Measurements from ENCODE around the gene ROPN1L. TPM values are rescaled to one million over a fixed set of nuclear protein-coding genes. Genes with fewer than 3 reads are reported as not detected.

ROPN1L gene
- total RNA-seq, 1 donor from 2014 or later: 11.5 TPM

GRCh38 chr5:10410662-10411061 is 31.0 kb upstream of the ROPN1L start:
- H3K9me3 ChIP-seq: no peaks in the 10 kb centered on the region
- no peaks in the 10 kb centered on the region for H3K4me1 ChIP-seq
- no peak for DNase-seq
- no peak overlapping the region for H3K27ac ChIP-seq
- no peaks in the 10 kb centered on the region for H3K27me3 ChIP-seq (ENCODE audit: low read depth)
- ATAC-seq: no peak
- intact Hi-C loops (cut with DNase I): no loop called here
- TF ChIP-seq CTCF (IDR thresholded peaks at IDR 0.05): no peak
- H3K36me3 ChIP-seq: peaks cover 100% of the 10 kb centered on the region
- no peak overlapping the region for H3K4me3 ChIP-seq

GRCh38 chr5:10411336-10411735 is 30.3 kb upstream of the ROPN1L start:
- no peaks in the 10 kb centered on the region for H3K9me3 ChIP-seq
- H3K36me3 ChIP-seq: peaks cover 100% of the 10 kb centered on the region
- TF ChIP-seq CTCF (IDR thresholded peaks at IDR 0.05): no peak

DNA sequence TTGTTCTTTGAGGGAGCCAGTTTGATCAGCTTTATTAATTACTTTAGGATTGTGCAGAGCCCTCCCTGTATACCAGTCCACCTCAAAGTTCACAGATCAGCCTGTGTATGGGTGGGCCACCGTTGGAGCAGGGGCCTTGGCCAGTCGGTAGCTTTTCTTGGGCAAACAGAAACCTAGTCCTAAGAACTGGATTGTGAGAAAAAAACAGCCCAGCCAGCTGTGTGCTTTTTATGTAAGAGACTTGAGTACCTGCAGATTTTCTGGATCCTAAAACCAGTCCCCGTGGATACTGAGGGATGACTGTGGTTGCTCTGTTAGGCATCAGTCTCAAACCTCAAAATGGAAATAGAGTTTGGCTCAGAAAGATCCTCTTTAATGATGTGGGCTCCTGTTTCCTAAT is 24.8 kb upstream of the ROPN1L start:
- intact Hi-C loops (cut with DNase I): no loop called here
- no peak for DNase-seq
- no peak for ATAC-seq
- Histone ChIP-seq H3K36me3 (peaks cover 99% of the 10 kb centered on the region), H3K4me3 (no peak overlapping the region), H3K4me1 (peaks cover 17% of the 10 kb centered on the region), H3K27me3 (ENCODE audit: low read depth) (no peaks in the 10 kb centered on the region), H3K9me3 (no peaks in the 10 kb centered on the region), H3K27ac (no peak overlapping the region)
- no peak for TF ChIP-seq CTCF (IDR thresholded peaks at IDR 0.05)

More at GRCh38 chr5:10411336-10411735, 30.3 kb upstream of the ROPN1L start:
- no peaks in the 10 kb centered on the region for H3K4me1 ChIP-seq
- no peak overlapping the region for H3K4me3 ChIP-seq
- DNase-seq (no peak), ATAC-seq (no peak)
- H3K27ac ChIP-seq: no peak overlapping the region
- intact Hi-C loops (cut with DNase I): no loop called here
- H3K27me3 ChIP-seq (ENCODE audit: low read depth): no peaks in the 10 kb centered on the region

DNA sequence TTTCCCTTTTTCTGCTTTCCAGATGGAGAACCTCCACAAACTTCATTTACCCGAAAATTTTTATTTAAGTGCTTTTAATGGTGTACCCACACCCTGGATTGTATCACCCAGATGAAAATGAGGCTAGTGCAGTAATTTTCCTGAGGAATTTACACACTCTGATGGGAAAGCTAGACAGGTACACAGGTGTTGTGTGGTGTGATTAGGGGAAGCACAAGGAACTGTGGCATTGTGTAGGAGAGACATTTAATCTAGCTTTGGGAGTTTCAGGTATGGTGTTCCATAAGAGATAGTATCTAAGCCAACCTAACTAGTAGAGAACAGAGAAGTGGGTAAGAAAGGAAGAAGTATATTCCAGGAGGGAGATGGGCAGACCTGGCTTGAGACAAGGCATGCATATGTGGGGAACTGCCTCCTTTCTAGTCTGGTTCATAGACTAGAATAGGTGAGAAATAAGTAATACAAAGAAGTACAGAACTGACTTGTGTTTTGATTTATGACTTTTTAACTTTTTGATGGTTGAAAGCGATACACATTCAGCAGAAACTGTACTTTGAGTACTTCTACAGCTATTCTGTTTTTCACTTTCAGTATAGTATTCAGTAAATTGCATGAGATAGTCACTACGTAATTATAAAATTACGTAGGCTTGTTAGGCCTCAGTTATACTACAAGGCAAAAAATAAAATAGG is 22.9 kb upstream of the ROPN1L start:
- H3K4me3 ChIP-seq: no peak overlapping the region
- ATAC-seq (no peak), DNase-seq (no peak)
- no peaks in the 10 kb centered on the region for H3K9me3 ChIP-seq
- peaks cover 19% of the 10 kb centered on the region for H3K4me1 ChIP-seq
- intact Hi-C loops (cut with DNase I): no loop called here
- H3K27me3 ChIP-seq (ENCODE audit: low read depth): no peaks in the 10 kb centered on the region
- peaks cover 93% of the 10 kb centered on the region for H3K36me3 ChIP-seq
- no peak overlapping the region for H3K27ac ChIP-seq
- no peak for TF ChIP-seq CTCF (IDR thresholded peaks at IDR 0.05)

GRCh38 chr5:10420468-10420867 is 21.2 kb upstream of the ROPN1L start:
- Histone ChIP-seq H3K9me3 (no peaks in the 10 kb centered on the region), H3K27me3 (ENCODE audit: low read depth) (no peaks in the 10 kb centered on the region), H3K4me3 (no peak overlapping the region), H3K36me3 (peaks cover 93% of the 10 kb centered on the region), H3K4me1 (peaks cover 19% of the 10 kb centered on the region), H3K27ac (no peak overlapping the region)
- intact Hi-C loops (cut with DNase I): no loop called here
- DNase-seq (no peak), ATAC-seq (no peak)
- TF ChIP-seq CTCF (IDR thresholded peaks at IDR 0.05): no peak
